Measurements from ENCODE around the gene PCGF3. TPM values are rescaled to one million over a fixed set of nuclear protein-coding genes. Genes with fewer than 3 reads are reported as not detected.
A peak's percentile ranks its signal among the peaks of the same experiment; 100 is the strongest.
"Not testable (repeated sequence)": the region's sequence is repeated elsewhere in the genome, so short reads cannot be mapped to it uniquely, and the experiment has no call there.

Gene PCGF3
- total and polyA plus RNA-seq, 2 donors = 30.6 to 93.4 TPM

DNA sequence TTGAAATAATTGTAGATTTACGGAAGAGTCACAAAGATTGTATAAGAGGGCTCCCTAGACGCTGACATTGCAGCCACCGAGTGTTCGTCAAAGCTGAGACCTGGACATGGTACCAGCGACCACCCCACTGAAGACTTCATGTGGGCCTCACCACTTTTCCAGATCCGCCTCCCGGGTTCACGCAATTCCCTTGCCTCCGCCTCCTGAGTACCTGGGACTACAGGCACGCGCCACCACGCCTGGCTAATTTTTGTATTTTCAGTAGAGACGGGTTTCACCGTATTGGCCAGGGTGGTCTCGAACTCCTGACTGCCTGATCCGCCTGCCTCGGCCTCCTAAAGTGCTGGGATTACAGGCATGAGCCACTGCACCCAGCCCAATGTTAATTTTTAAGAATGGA is 90.6 kb downstream of the PCGF3 start:
- Histone ChIP-seq H3K4me1 (ENCODE audit: control insufficient read depth in 2 of 2, insufficient read depth in 2 of 2, low read length in 2 of 2) (peaks cover 54 to 70% of the 10 kb centered on the region in 2 donors), H3K4me3 (ENCODE audit: low read length in 2 of 2) (peak overlapping the region in 1 of 2 donors; percentile 53), H3K9me3 (ENCODE audit: control insufficient read depth in 2 of 2, insufficient read depth in 1 of 2, low read length in 1 of 2) (peaks cover 0 to 7% of the 10 kb centered on the region in 2 donors), H3K36me3 (ENCODE audit: control insufficient read depth in 2 of 2, insufficient read depth in 2 of 2, low read length in 1 of 2) (no peaks in the 10 kb centered on the region), H3K27ac (ENCODE audit: low read depth in 1 of 2, low read length in 1 of 2) (no peak overlapping the region), H3K27me3 (ENCODE audit: control insufficient read depth in 2 of 2, insufficient read depth in 1 of 2, low read length in 1 of 2) (peaks cover 2 to 63% of the 10 kb centered on the region in 2 donors)
- WGBS = 98% methylated on average over 17 of the region's 17 CpGs
- DNase-seq (ENCODE audit: low read depth in 6 of 9, low spot score in 9 of 9) = no peak

DNA sequence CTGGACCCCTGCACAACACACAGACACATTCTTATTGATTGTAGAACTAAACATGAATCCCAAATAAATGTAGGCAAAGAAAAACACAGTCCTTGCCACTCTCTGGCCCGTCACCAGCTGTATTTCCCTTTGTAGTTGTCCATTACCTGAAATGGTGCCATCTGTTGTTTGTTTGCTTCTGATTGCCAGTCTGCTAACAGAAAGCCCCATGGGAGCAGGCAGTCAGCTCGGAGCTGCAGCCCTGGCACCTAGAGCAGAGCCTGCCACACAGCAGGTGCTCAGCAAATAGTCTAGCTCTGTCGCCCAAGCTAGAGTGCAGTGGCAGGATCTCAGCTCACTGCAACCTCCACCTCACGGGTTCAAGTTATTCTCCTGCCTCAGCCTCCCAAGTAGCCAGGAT is 91.4 kb downstream of the PCGF3 start:
- H3K4me3 ChIP-seq (ENCODE audit: low read length in 2 of 2) = peak overlapping the region in 1 of 2 donors; percentile 9
- WGBS = 63% methylated on average over 4 of the region's 4 CpGs
- peaks cover 0 to 55% of the 10 kb centered on the region in 2 donors for H3K27me3 ChIP-seq (ENCODE audit: control insufficient read depth in 2 of 2, insufficient read depth in 1 of 2, low read length in 1 of 2)
- H3K27ac ChIP-seq (ENCODE audit: low read depth in 1 of 2, low read length in 1 of 2) = peak overlapping the region; percentile 56 to 88
- no peaks in the 10 kb centered on the region for H3K36me3 ChIP-seq (ENCODE audit: control insufficient read depth in 2 of 2, insufficient read depth in 2 of 2, low read length in 1 of 2)
- peaks cover 0 to 7% of the 10 kb centered on the region in 2 donors for H3K9me3 ChIP-seq (ENCODE audit: control insufficient read depth in 2 of 2, insufficient read depth in 1 of 2, low read length in 1 of 2)
- DNase-seq (ENCODE audit: low read depth in 6 of 9, low spot score in 9 of 9) = peak in 4 of 9 donors; percentile 23 to 68 (median 60)
- peaks cover 47 to 62% of the 10 kb centered on the region in 2 donors for H3K4me1 ChIP-seq (ENCODE audit: control insufficient read depth in 2 of 2, insufficient read depth in 2 of 2, low read length in 2 of 2)

DNA sequence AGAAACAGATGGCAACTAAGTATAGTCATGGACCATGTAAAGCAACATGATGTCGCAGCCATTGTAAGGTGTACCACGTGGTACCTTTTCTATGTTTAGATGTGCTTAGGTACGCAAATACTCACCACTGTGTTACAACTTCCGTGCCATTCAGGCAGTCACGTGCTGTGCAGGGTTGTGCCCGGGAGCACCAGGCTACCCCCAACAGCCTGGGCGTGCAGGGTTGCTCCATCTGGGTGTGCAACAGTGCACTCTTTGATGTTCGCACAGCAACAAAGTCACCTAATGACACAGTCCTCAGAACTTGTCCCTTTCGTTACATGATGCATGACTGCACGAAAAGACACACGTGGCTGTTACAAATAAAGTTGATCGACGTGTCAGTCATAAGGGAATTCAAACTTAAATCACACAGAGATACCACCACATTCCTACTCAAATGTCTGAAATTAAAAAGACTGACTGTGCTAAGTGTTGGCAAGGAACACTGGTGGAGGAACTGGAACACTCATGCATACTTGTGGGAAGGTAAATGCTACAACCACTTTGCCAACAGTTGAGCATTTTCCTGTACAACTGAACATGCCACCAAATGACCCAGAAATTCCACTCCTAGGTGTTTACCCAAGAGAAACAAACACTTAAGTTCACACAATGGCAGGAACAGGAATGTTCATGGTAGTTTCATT is 95.9 kb downstream of the PCGF3 start:
- WGBS = 92% methylated on average over 13 of the region's 13 CpGs
- Histone ChIP-seq H3K4me3 (ENCODE audit: low read length in 2 of 2) (no peak overlapping the region), H3K27me3 (ENCODE audit: control insufficient read depth in 2 of 2, insufficient read depth in 1 of 2, low read length in 1 of 2) (peaks cover 0 to 11% of the 10 kb centered on the region in 2 donors), H3K9me3 (ENCODE audit: control insufficient read depth in 2 of 2, insufficient read depth in 1 of 2, low read length in 1 of 2) (peaks cover 5 to 17% of the 10 kb centered on the region in 2 donors), H3K27ac (ENCODE audit: low read depth in 1 of 2, low read length in 1 of 2) (no peak overlapping the region), H3K4me1 (ENCODE audit: control insufficient read depth in 2 of 2, insufficient read depth in 2 of 2, low read length in 2 of 2) (peaks cover 11 to 20% of the 10 kb centered on the region in 2 donors), H3K36me3 (ENCODE audit: control insufficient read depth in 2 of 2, insufficient read depth in 2 of 2, low read length in 1 of 2) (no peaks in the 10 kb centered on the region)
- no peak for DNase-seq (ENCODE audit: low read depth in 6 of 9, low spot score in 9 of 9)

DNA sequence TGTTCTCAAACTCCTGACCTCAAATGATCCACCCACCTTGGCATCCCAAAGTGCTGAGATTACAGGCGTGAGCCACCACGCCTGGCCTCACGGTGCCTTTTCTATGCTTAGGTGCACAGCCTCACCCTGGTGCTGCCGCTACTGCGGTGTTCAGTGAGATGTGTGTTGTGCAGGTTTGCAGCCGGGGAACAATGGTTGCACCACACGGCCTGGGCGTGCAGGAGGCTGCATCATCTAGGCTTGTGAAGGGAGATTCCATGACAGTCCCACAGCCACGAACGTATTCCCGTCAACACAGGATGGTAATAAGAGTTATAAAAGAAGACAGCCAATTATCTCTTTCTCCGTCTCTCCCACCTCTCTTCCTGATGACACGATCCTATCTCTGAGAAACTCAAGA is 98.3 kb downstream of the PCGF3 start:
- 96% methylated on average over 13 of the region's 13 CpGs for WGBS
- Histone ChIP-seq H3K27ac (ENCODE audit: low read depth in 1 of 2, low read length in 1 of 2) (no peak overlapping the region), H3K4me1 (ENCODE audit: control insufficient read depth in 2 of 2, insufficient read depth in 2 of 2, low read length in 2 of 2) (peaks cover 4 to 12% of the 10 kb centered on the region in 2 donors), H3K9me3 (ENCODE audit: control insufficient read depth in 2 of 2, insufficient read depth in 1 of 2, low read length in 1 of 2) (peaks cover 5 to 17% of the 10 kb centered on the region in 2 donors), H3K4me3 (ENCODE audit: low read length in 2 of 2) (no peak overlapping the region), H3K36me3 (ENCODE audit: control insufficient read depth in 2 of 2, insufficient read depth in 2 of 2, low read length in 1 of 2) (no peaks in the 10 kb centered on the region), H3K27me3 (ENCODE audit: control insufficient read depth in 2 of 2, insufficient read depth in 1 of 2, low read length in 1 of 2) (peaks cover 0 to 9% of the 10 kb centered on the region in 2 donors)
- DNase-seq (ENCODE audit: low read depth in 6 of 9, low spot score in 9 of 9) = no peak

DNA sequence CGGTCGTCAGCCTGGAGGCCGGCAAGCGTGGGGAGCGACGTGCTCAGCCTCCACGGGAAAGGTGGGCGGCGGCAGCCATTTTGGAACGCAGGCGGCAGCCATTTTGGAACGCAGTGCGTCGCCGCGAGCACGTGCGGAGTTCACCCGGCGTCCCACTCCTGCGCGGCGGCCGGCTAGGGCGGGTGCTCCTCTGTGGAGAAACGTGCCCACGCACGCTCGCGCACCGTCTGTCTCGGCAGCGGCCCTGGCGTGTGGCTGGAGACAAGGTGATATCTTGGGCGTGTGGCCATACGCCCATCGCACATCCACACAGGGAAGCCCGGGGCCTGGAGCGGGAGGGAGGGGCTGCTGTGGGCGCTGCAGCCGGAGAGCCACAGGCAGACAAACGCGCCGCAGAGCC is 99.2 kb downstream of the PCGF3 start:
- no peak overlapping the region for H3K27ac ChIP-seq (ENCODE audit: low read depth in 1 of 2, low read length in 1 of 2)
- no peak overlapping the region for H3K4me3 ChIP-seq (ENCODE audit: low read length in 2 of 2)
- WGBS = 87% methylated on average over 44 of the region's 44 CpGs
- H3K4me1 ChIP-seq (ENCODE audit: control insufficient read depth in 2 of 2, insufficient read depth in 2 of 2, low read length in 2 of 2) = peaks cover 0 to 5% of the 10 kb centered on the region in 2 donors
- no peak for DNase-seq (ENCODE audit: low read depth in 6 of 9, low spot score in 9 of 9)
- peaks cover 5 to 13% of the 10 kb centered on the region in 2 donors for H3K9me3 ChIP-seq (ENCODE audit: control insufficient read depth in 2 of 2, insufficient read depth in 1 of 2, low read length in 1 of 2)
- H3K27me3 ChIP-seq (ENCODE audit: control insufficient read depth in 2 of 2, insufficient read depth in 1 of 2, low read length in 1 of 2) = peaks cover 0 to 6% of the 10 kb centered on the region in 2 donors
- H3K36me3 ChIP-seq (ENCODE audit: control insufficient read depth in 2 of 2, insufficient read depth in 2 of 2, low read length in 1 of 2) = no peaks in the 10 kb centered on the region

DNA sequence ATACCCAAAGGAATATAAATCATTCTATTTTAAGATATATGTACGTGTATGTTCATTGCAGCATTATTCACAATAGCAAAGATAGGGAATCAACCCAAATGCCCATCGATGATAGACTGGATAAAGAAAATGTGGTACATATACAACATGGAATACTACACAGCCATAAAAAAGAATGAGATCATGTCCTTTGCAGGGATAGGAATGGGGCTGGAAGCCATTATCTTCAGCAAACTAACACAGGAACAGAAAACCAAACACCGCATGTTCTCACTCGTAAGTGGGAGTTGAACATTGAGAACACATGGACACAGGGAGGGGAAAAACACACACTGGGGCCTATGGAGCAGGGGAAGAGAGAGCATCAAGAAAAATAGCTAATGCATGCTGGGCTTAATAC is 101.3 kb downstream of the PCGF3 start:
- not testable (repeated sequence) for H3K27ac ChIP-seq (ENCODE audit: low read depth in 1 of 2, low read length in 1 of 2); H3K36me3 ChIP-seq (ENCODE audit: control insufficient read depth in 2 of 2, insufficient read depth in 2 of 2, low read length in 1 of 2); DNase-seq (ENCODE audit: low read depth in 6 of 9, low spot score in 9 of 9); H3K4me1 ChIP-seq (ENCODE audit: control insufficient read depth in 2 of 2, insufficient read depth in 2 of 2, low read length in 2 of 2); H3K4me3 ChIP-seq (ENCODE audit: low read length in 2 of 2)
- WGBS = 94% methylated on average over 4 of the region's 4 CpGs
- H3K9me3 ChIP-seq (ENCODE audit: control insufficient read depth in 2 of 2, insufficient read depth in 1 of 2, low read length in 1 of 2) = peaks cover 5 to 13% of the 10 kb centered on the region in 2 donors
- peaks cover 0 to 14% of the 10 kb centered on the region in 2 donors for H3K27me3 ChIP-seq (ENCODE audit: control insufficient read depth in 2 of 2, insufficient read depth in 1 of 2, low read length in 1 of 2)

DNA sequence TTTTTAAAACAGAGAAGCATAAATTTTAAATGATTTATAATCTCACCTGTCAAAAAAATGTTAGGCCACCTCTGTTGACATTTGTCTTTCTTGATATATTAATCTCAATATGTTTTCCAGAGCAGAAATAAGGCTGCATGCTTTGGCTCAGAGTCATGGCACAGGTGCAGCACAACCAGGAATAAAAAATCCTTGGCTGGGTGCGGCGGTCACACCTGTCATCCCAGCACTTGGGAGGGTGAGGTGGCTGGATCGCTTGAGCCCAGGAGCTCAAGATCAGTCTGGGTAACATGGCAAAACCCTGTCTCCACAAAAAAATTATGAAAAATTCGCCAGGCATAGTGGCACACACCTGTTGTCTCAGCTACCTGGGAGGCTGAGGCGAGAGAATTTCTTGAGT is 102.2 kb downstream of the PCGF3 start:
- Histone ChIP-seq H3K9me3 (ENCODE audit: control insufficient read depth in 2 of 2, insufficient read depth in 1 of 2, low read length in 1 of 2) (peaks cover 5 to 13% of the 10 kb centered on the region in 2 donors), H3K27me3 (ENCODE audit: control insufficient read depth in 2 of 2, insufficient read depth in 1 of 2, low read length in 1 of 2) (peaks cover 0 to 21% of the 10 kb centered on the region in 2 donors), H3K4me3 (ENCODE audit: low read length in 2 of 2) (no peak overlapping the region), H3K36me3 (ENCODE audit: control insufficient read depth in 2 of 2, insufficient read depth in 2 of 2, low read length in 1 of 2) (no peaks in the 10 kb centered on the region), H3K27ac (ENCODE audit: low read depth in 1 of 2, low read length in 1 of 2) (no peak overlapping the region), H3K4me1 (ENCODE audit: control insufficient read depth in 2 of 2, insufficient read depth in 2 of 2, low read length in 2 of 2) (no peaks in the 10 kb centered on the region)
- WGBS = 89% methylated on average over 5 of the region's 5 CpGs
- no peak for DNase-seq (ENCODE audit: low read depth in 6 of 9, low spot score in 9 of 9)

DNA sequence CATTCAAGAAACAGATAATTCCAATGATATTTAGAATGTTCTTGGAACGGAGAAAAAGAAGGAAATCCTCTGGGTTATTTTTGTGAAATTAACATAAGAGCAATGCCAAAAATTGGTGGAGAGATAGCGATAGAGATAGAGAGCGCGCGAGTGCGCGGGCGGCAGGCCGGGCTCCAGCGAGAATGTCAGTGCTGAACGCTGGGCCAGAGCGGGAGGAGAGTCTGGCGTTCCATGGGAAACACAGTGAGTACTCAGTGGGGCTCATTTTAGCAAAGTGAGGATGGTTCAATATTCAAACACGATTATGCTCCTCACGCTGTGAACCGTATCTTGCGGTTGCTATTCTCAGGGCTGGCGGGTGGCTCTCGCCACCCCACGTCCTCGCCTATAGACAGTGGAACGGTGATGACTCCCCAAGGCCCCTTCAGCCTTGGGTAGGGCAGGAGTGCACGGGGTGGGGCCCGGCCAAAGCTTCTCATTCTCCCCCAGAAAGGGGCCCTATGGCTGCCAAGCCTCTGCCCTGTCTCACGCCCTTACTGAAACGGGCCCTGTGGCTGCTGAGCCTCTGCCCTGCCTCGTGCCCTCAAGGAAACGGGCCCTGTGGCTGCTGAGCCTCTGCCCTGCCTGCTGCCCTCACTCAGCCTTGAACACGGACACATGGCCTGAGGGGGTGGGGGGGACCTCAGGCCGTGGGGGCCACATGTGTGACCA is 103.4 kb downstream of the PCGF3 start:
- 90% methylated on average over 30 of the region's 30 CpGs for WGBS
- no peak overlapping the region for H3K27ac ChIP-seq (ENCODE audit: low read depth in 1 of 2, low read length in 1 of 2)
- no peak overlapping the region for H3K4me3 ChIP-seq (ENCODE audit: low read length in 2 of 2)
- DNase-seq (ENCODE audit: low read depth in 6 of 9, low spot score in 9 of 9) = no peak
- H3K9me3 ChIP-seq (ENCODE audit: control insufficient read depth in 2 of 2, insufficient read depth in 1 of 2, low read length in 1 of 2) = peaks cover 5 to 10% of the 10 kb centered on the region in 2 donors
- no peaks in the 10 kb centered on the region for H3K36me3 ChIP-seq (ENCODE audit: control insufficient read depth in 2 of 2, insufficient read depth in 2 of 2, low read length in 1 of 2)
- no peaks in the 10 kb centered on the region for H3K4me1 ChIP-seq (ENCODE audit: control insufficient read depth in 2 of 2, insufficient read depth in 2 of 2, low read length in 2 of 2)
- H3K27me3 ChIP-seq (ENCODE audit: control insufficient read depth in 2 of 2, insufficient read depth in 1 of 2, low read length in 1 of 2) = peaks cover 0 to 32% of the 10 kb centered on the region in 2 donors

DNA sequence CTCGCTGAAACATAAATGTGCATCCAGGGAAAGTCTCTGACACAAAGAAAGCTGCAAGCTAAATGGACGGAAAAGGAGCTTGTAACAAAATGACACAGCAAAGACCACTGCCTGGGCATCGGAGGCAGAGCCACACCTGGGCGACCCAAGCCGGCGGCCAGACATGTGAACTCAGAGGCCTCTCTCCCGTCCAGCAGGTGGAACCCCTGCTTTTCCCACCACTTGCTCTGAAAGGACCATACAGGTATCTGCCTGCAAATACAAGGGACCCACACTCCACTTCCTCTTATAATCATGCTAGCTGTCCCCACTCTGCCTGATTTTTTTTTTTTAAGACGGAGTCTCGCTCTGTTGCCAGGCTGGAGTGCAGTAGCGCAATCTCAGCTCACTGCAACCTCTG is 108.3 kb downstream of the PCGF3 start:
- Histone ChIP-seq H3K4me3 (ENCODE audit: low read length in 2 of 2) (no peak overlapping the region), H3K4me1 (ENCODE audit: control insufficient read depth in 2 of 2, insufficient read depth in 2 of 2, low read length in 2 of 2) (no peaks in the 10 kb centered on the region), H3K9me3 (ENCODE audit: control insufficient read depth in 2 of 2, insufficient read depth in 1 of 2, low read length in 1 of 2) (no peaks in the 10 kb centered on the region), H3K36me3 (ENCODE audit: control insufficient read depth in 2 of 2, insufficient read depth in 2 of 2, low read length in 1 of 2) (no peaks in the 10 kb centered on the region), H3K27ac (ENCODE audit: low read depth in 1 of 2, low read length in 1 of 2) (no peak overlapping the region), H3K27me3 (ENCODE audit: control insufficient read depth in 2 of 2, insufficient read depth in 1 of 2, low read length in 1 of 2) (peaks cover 2 to 65% of the 10 kb centered on the region in 2 donors)
- DNase-seq (ENCODE audit: low read depth in 6 of 9, low spot score in 9 of 9) = no peak
- 57% methylated on average over 10 of the region's 10 CpGs for WGBS

Data from thymus (tissue), 11 donors.